ENCODE measurements around the gene PYGM. TPM values are rescaled to one million over a fixed set of nuclear protein-coding genes. Genes with fewer than 3 reads are reported as not detected.

PYGM gene
- total RNA-seq = 0.18 and 1.2 TPM in 2 replicates

GRCh38 chr11:64759722-64760719 is at the start of gene PYGM:
Gene PYGM, minus strand, starts transcription at chr11:64759974. Its CDS starts 76 bp downstream, at chr11:64759898.

GRCh38 chr11:64803158-64803845 is 43.5 kb upstream of the PYGM start, which contains the start of gene MAP4K2:
Gene MAP4K2, minus strand, starts transcription at chr11:64803214. Its CDS starts 65 bp downstream, at chr11:64803149.

GRCh38 chr11:64778473-64779298 is 18.9 kb upstream of the PYGM start, which contains the start of gene SF1:
Gene SF1, minus strand, starts transcription at chr11:64778542. Its CDS starts 150 bp downstream, at chr11:64778392.

GRCh38 chr11:64743591-64744543 is 15.9 kb downstream of the PYGM start, which contains the start of gene RASGRP2:
Gene RASGRP2, minus strand, starts transcription at chr11:64744142. Its CDS starts 1,276 bp downstream, at chr11:64742866.

GRCh38 chr11:64723117-64723906 is 36.5 kb downstream of the PYGM start, which contains the start of gene NRXN2:
Gene NRXN2, minus strand, starts transcription at chr11:64723197. Its CDS starts 9,498 bp downstream, at chr11:64713699.

Other genes starting within 250 kb of the PYGM start
- gene SLC22A11, start 204.0 kb downstream of the PYGM start, total RNA-seq = not detected in 2 replicates
- not detected in 2 replicates for gene SLC22A12, start 168.8 kb downstream of the PYGM start, total RNA-seq
- gene NRXN2, start 36.8 kb downstream of the PYGM start, total RNA-seq = not detected in 2 replicates
- gene RASGRP2, start 15.8 kb downstream of the PYGM start, total RNA-seq = 0.58 and 5.0 TPM in 2 replicates
- 93.1 and 124 TPM in 2 replicates for gene SF1, start 18.6 kb upstream of the PYGM start, total RNA-seq
- 20.7 and 40.1 TPM in 2 replicates for gene MAP4K2, start 43.2 kb upstream of the PYGM start, total RNA-seq
- gene MEN1, start 50.6 kb upstream of the PYGM start, total RNA-seq = 21.6 and 23.4 TPM in 2 replicates
- 0.18 and 0.29 TPM in 2 replicates for gene CDC42BPG, start 84.7 kb upstream of the PYGM start, total RNA-seq
- 99.8 and 161 TPM in 2 replicates for gene EHD1, start 118.6 kb upstream of the PYGM start, total RNA-seq
- gene ATG2A, start 157.2 kb upstream of the PYGM start, total RNA-seq = 22.7 and 27.4 TPM in 2 replicates
- 14.9 and 20.8 TPM in 2 replicates for gene PPP2R5B, start 164.7 kb upstream of the PYGM start, total RNA-seq
- not detected in 2 replicates for gene GPHA2, start 175.9 kb upstream of the PYGM start, total RNA-seq
- gene MAJIN, start 212.1 kb upstream of the PYGM start, total RNA-seq = not detected in 2 replicates
- gene BATF2, start 237.0 kb upstream of the PYGM start, total RNA-seq = 1.2 and 4.9 TPM in 2 replicates

Data from myometrial cell (primary cell).